Measurements from ENCODE around the gene CREBBP.

- TF ChIP-seq POLR2AphosphoS5 (IDR thresholded peaks at IDR 0.05; ENCODE audit: low read depth, low read length), result no peak
- no peak for TF ChIP-seq TAF1 (IDR thresholded peaks at IDR 0.05; ENCODE audit: borderline replicate concordance, insufficient read depth, low read length)
- no peak for TF ChIP-seq REST (IDR thresholded peaks at IDR 0.05; ENCODE audit: insufficient read depth in 1 of 2, low read depth in 2 of 2, low read length in 2 of 2)
- TF ChIP-seq SIN3A (IDR thresholded peaks at IDR 0.05; ENCODE audit: borderline replicate concordance, insufficient read depth, low read length), result no peak
These were observed 72.9 kb downstream of the CREBBP start for GRCh38 chr16:3807425-3808123.
